GM12873 (cell line): ENCODE data around the gene RAD51B.

Experiments
- TF ChIP-seq, protein P1 (sequence below): IDR thresholded peaks from 2 replicates; pipeline ENCODE4 v1.5.1; 2012; ENCODE audit warnings: low read depth, mild to moderate bottlenecking, moderate library complexity, low read length, control low read depth; ENCODE audit not compliant: insufficient read depth; ENCODE audit errors: missing control alignments

Gene RAD51B

DNA sequence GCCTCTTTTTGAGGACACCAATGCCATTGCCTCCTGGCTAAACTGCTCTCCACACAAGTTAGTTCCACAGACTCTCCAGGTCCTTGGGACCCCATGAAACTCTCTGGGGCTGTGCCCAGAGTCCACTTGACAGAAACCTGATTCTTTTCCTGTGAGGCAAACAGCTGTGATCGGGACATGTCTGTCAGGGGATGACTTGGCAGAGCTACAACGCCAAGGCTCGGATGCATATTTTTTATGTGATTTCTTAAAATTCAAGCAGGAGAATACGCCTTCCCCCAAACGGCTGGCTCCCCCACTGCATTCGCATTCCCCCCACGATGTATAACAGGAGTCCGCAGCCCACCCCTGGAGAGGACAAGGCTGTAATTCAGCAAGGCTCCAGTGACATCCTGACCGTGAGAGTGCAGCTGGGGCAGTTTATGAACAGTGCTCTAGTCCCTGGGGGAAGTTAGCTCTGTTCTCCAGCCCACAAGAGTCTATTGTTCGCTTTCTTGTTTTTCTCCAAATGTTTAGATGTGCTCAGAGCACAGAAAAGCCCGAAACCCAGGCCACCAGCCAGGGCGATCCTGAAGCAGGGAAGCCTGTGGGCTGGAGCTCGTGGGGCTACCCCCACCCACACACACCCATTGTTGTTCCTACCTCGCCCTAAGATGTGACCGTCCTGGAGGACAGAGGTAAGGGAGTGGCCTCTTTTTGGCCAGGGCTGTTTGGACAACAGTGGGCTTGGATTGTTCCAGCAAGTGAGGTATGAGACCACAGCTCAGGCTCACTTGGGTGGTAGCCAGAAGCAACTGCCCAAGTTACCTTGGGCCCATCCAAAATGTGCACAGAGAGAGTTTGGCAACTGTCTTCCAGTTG, 813.8 kb downstream of the RAD51B start:
- TF ChIP-seq, protein P1, sequence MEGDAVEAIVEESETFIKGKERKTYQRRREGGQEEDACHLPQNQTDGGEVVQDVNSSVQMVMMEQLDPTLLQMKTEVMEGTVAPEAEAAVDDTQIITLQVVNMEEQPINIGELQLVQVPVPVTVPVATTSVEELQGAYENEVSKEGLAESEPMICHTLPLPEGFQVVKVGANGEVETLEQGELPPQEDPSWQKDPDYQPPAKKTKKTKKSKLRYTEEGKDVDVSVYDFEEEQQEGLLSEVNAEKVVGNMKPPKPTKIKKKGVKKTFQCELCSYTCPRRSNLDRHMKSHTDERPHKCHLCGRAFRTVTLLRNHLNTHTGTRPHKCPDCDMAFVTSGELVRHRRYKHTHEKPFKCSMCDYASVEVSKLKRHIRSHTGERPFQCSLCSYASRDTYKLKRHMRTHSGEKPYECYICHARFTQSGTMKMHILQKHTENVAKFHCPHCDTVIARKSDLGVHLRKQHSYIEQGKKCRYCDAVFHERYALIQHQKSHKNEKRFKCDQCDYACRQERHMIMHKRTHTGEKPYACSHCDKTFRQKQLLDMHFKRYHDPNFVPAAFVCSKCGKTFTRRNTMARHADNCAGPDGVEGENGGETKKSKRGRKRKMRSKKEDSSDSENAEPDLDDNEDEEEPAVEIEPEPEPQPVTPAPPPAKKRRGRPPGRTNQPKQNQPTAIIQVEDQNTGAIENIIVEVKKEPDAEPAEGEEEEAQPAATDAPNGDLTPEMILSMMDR, result no peak

DNA sequence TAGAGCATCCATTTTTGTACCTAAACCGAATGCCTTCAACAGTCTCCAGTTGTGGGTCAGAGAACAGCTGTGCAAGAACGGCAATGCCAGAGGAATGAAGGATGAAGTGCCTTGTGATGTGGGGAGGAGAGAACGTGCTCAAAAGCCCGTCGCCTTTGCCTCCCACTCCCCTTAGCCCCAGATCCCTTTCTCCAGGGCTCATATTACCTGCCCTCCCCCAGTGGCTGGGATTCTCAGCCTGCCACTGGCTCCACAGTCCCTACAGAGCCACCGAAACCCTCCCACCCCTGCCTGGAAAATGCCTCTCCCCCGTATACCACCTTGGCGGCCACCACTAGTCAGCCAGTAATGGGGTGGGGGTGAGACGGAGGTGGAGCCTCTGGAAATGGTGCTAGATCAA, 814.8 kb downstream of the RAD51B start:
- TF ChIP-seq, protein P1, result no peak

DNA sequence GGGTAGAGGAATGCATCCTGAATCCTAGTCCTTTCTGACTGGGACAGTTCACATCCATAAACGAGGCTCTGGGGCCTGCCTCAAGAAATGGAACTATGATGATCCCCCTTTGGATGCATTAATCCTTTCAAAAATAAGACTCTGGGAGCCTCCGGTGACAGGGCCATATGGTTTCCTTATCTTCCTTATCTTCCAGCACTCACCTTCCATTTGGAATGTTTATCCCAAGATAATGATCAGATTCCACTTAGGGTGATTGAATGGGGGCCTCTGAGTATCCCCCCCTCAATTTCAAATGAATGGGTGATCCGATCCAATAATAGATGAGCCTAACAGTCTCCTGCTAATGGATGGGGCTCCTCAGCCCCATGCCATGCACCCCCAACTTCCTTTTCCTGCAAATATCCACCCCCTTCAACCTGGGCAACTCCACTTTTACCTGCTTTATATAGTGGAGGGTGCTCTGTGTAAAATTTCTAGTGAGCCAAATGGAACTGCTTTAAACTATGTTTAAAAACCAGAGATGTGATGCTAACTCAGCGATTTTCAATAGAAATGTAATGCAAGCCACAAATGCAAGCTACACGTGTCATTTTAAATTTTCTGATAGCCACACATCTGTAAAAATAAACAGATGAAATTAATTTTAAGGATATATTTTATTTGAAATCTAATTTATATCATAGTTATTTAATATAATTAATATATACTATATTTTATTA, 815.5 kb downstream of the RAD51B start:
- TF ChIP-seq, protein P1, result no peak

DNA sequence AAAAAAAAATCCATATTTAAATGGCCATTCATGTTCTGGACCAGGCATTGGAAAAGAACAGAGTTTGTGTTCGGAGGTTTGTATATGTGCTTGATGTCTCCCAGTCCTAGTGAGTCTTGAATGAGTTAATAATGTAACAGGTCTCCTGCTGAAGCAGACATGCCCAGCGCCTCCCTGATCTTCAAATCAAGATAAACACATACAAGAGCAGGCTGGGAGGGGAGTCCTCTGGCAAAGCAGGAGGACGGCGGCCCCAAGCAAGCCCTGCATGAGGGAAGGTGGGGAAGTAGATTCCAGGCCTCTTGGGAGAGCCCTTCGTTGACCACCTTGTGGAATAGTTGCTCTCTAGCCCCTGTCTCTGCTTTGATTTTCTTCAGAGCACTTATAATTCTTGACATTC, 817.0 kb downstream of the RAD51B start:
- TF ChIP-seq, protein P1, result no peak

DNA sequence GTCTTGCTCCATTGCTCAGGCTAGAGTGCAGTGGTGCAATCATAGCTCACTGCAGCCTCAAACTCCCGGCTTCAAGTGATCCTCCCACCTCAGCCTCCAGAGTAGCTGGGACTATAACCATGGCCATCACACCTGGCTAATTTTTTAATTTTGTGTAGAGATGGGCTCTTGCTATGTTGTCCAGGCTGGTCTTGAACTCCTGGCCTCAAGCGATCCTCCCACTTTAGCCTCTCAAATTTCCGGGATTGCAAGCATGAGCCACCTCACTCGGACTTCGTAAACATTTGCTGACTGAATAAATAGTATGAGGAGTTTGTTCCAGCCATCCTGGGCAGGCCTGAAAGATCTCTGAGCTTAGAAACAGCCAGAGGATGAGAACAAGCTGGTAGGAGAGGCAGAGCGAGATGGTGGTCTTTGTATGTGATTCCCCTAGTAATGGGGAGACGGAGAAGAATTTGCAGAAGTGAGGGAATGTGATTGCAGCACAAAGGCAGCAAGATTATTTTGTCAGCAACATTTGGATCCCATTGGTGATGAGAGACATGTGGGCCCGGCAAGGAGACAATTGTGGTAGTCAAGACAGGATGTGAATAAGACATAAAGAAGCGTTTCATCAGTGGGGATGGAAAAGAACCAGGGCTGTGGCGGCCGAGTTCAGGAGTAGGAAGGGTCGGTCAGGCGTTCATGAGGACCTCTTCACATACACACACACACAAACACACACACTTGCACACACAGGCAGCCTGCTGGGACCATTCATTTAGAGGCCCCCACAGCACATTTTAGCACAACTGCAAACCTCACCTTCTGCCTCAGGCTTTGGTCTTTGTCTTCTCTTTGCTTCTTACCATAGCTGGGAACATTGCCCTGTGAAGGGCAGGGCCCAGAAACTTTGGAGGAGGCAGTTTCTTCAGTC, 817.8 kb downstream of the RAD51B start:
- TF ChIP-seq, protein P1, result no peak

DNA sequence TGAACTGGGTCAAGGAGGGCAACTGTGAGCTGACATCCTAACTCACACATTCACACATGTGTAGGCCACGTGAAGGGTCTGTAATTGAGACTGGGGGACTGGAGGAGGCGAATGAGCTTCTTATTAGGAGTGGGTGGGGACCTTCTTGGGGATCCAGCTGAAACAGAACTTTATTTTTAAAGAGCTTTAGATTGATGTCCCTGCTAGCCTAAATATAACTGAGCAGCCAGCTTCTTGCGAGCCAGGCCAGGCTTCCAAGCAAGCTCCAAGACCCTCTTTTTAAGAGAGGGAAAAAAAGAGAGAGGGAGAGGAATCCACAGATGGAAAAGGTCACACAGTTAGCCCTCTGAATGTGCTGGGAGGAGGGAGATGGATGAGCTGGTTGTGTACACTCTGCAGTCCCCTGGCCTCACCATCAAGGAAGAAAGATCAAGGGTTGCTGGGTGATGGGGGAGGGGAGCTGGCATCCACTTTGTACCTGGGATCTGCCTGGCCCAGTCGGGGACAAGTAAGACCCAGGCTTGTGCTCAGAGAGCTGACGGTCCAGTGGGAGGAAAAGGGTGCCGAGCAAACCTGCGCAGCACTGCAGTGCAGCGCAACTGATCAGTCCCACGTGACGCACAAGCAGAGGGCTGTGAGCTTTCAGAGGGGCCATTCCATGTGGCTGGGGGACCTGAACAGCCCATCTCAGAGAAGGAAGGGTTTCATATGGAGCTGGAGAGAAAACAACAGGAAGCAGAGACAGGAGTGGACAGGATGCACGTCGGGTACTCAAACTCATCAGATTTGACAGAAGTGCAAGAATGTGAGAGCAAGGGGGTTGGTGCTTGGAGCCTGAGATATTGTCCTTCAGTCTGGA, 818.8 kb downstream of the RAD51B start:
- TF ChIP-seq, protein P1, result no peak
